ENCODE measurements around the gene CELF2.

The CELF2 gene

GRCh38 chr10:11242443-11243387, 225.0 kb downstream of the CELF2 start:
- DNase-seq (ENCODE audit: insufficient read length, low spot score): no peak
- TF ChIP-seq CTCF (IDR thresholded peaks at IDR 0.05; ENCODE audit: insufficient read depth, missing control alignments): no peak
- no peak for FAIRE-seq

GRCh38 chr10:11243425-11244222, 226.0 kb downstream of the CELF2 start:
- DNase-seq (ENCODE audit: insufficient read length, low spot score): no peak

GRCh38 chr10:11245095-11245479, 227.4 kb downstream of the CELF2 start:
- FAIRE-seq (no peak), DNase-seq (ENCODE audit: insufficient read length, low spot score) (no peak)
- TF ChIP-seq CTCF (IDR thresholded peaks at IDR 0.05; ENCODE audit: insufficient read depth, missing control alignments): no peak

More at GRCh38 chr10:11243425-11244222, 226.0 kb downstream of the CELF2 start:
- FAIRE-seq: no peak
- no peak for TF ChIP-seq CTCF (IDR thresholded peaks at IDR 0.05; ENCODE audit: insufficient read depth, missing control alignments)

- FAIRE-seq: no peak
- no peak for DNase-seq (ENCODE audit: insufficient read length, low spot score)
- TF ChIP-seq CTCF (IDR thresholded peaks at IDR 0.05; ENCODE audit: insufficient read depth, missing control alignments): no peak
Observed at GRCh38 chr10:11245510-11245909, 227.8 kb downstream of the CELF2 start.

- DNase-seq (ENCODE audit: insufficient read length, low spot score) (no peak), FAIRE-seq (no peak)
- TF ChIP-seq CTCF (IDR thresholded peaks at IDR 0.05; ENCODE audit: insufficient read depth, missing control alignments): no peak
Observed at GRCh38 chr10:11245981-11246590, 228.4 kb downstream of the CELF2 start.

- FAIRE-seq: no peak
- TF ChIP-seq CTCF (IDR thresholded peaks at IDR 0.05; ENCODE audit: insufficient read depth, missing control alignments): no peak
Observed at GRCh38 chr10:11246752-11247467, 229.2 kb downstream of the CELF2 start.

More at GRCh38 chr10:11246752-11247467, 229.2 kb downstream of the CELF2 start:
- no peak for DNase-seq (ENCODE audit: insufficient read length, low spot score)
